Natural killer cell (primary cell): Measurements from ENCODE around the gene TXNRD1. TPM values are rescaled to one million over a fixed set of nuclear protein-coding genes. Genes with fewer than 3 reads are reported as not detected.

Experiments used
- ATAC-seq, 3 donors: fragments of 150-1000 bp in 2 of 3; fragments of 200-7000 bp in 1 of 3; cut with Tn5 transposase; 1 replicate in 1 of 3; 2 replicates in 2 of 3; pipeline ENCODE4 v1.10.0; 2021; ENCODE audit warnings: mild to moderate bottlenecking in 2 of 3, moderate library complexity in 2 of 3
- DNase-seq, 2 donors: peaks; one replicate each; pipeline versions ENCODE4 v3.0.0 to v3.0.0-alpha.2; 2013 to 2021; ENCODE audit warnings: mixed read lengths in 1 of 2
- H3K27ac ChIP-seq: one replicate; pipeline ENCODE4 v1.5.1; 2013; ENCODE audit warnings: mild to moderate bottlenecking, low read length
- H3K27me3 ChIP-seq: one replicate; pipeline ENCODE4 v1.6.1; 2013; ENCODE audit warnings: low read length; ENCODE audit not compliant: control insufficient read depth, insufficient read depth
- H3K36me3 ChIP-seq: one replicate; pipeline ENCODE4 v1.6.1; 2013; ENCODE audit warnings: low read length; ENCODE audit not compliant: control insufficient read depth, insufficient read depth
- H3K4me1 ChIP-seq: one replicate; pipeline ENCODE4 v1.6.1; 2013; ENCODE audit warnings: low read length; ENCODE audit not compliant: control insufficient read depth, insufficient read depth
- H3K4me3 ChIP-seq: one replicate; pipeline ENCODE4 v1.5.1; 2013; ENCODE audit warnings: low read length
- H3K9me3 ChIP-seq: one replicate; pipeline ENCODE4 v1.6.1; 2013; ENCODE audit warnings: low read length; ENCODE audit not compliant: control insufficient read depth, insufficient read depth
- H3K27ac Mint-ChIP-seq, 2 donors: one replicate each; pipeline ENCODE4 v1.8.0; 2022; ENCODE audit warnings: mild to moderate bottlenecking in 2 of 2, mixed read lengths in 2 of 2, moderate library complexity in 1 of 2
- H3K27me3 Mint-ChIP-seq, 2 donors: one replicate each; pipeline ENCODE4 v1.8.0; 2022; ENCODE audit warnings: low read depth in 2 of 2, mixed read lengths in 2 of 2
- H3K36me3 Mint-ChIP-seq: one replicate; pipeline ENCODE4 v1.8.0; 2022; ENCODE audit warnings: mixed read lengths
- H3K4me1 Mint-ChIP-seq, 2 donors: one replicate each; pipeline ENCODE4 v1.8.0; 2022; ENCODE audit warnings: mixed read lengths in 2 of 2
- H3K4me3 Mint-ChIP-seq: one replicate; pipeline ENCODE4 v1.8.0; 2022; ENCODE audit warnings: mild to moderate bottlenecking, moderate library complexity, mixed read lengths
- H3K9me3 Mint-ChIP-seq, 2 donors: one replicate each; pipeline ENCODE4 v1.8.0; 2022; ENCODE audit warnings: mixed read lengths in 2 of 2
- CTCF ChIP-seq: fragments of 200-600 bp; IDR thresholded peaks from one replicate; pipeline ENCODE4 v1.8.0; 2022; ENCODE audit warnings: antibody characterized with exemption
- WGBS: methylation state at CpG from one replicate; pipeline ENCODE4 v1.1.7; 2013; ENCODE audit warnings: missing lambda C conversion rate; ENCODE audit not compliant: insufficient coverage; 5-methylcytosine and 5-hydroxymethylcytosine counted together
- intact Hi-C: fragments of 100-400 bp; cut with micrococcal nuclease; formaldehyde crosslinking; loops from one replicate; pipeline ENCODE4 v1.14.2; 2022
- total RNA-seq, 4 donors: library from RNA; stranded (reverse); fragments of 120-200 nt in 1 of 4; gene quantifications; one replicate each; pipeline versions ENCODE4 v1.2.3 to v1.2.4, GENCODE V29; 2013 to 2022

TXNRD1 gene
- total RNA-seq, 3 donors from 2014 or later (not counting 1 experiment from before 2014, with no cell fraction given): 46.9 to 59.7 (median 47.3) TPM

GRCh38 chr12:104354167-104354867 lies 138.7 kb downstream of the TXNRD1 start:
- no peak overlapping the region for H3K4me3 Mint-ChIP-seq
- no peak overlapping the region for H3K4me3 ChIP-seq
- H3K27ac Mint-ChIP-seq: no peak overlapping the region
- no peaks in the 10 kb centered on the region for H3K4me1 ChIP-seq
- no peak for ATAC-seq
- no peaks in the 10 kb centered on the region for H3K9me3 Mint-ChIP-seq
- no peak overlapping the region for H3K27ac ChIP-seq
- peaks cover 0 to 5% of the 10 kb centered on the region in 2 donors for H3K4me1 Mint-ChIP-seq
- peaks cover 7% of the 10 kb centered on the region for H3K36me3 ChIP-seq
- intact Hi-C loops: no loop called here
- no peaks in the 10 kb centered on the region for H3K9me3 ChIP-seq
- 90% methylated on average over 4 of the region's 6 CpGs for WGBS
- H3K27me3 ChIP-seq: no peaks in the 10 kb centered on the region
- H3K27me3 Mint-ChIP-seq: no peaks in the 10 kb centered on the region
- no peak for DNase-seq
- no peak for TF ChIP-seq CTCF
- no peaks in the 10 kb centered on the region for H3K36me3 Mint-ChIP-seq

- WGBS: 94% methylated on average over 7 of the region's 7 CpGs
- no peak overlapping the region for H3K27ac Mint-ChIP-seq
- H3K4me1 Mint-ChIP-seq: peaks cover 0 to 5% of the 10 kb centered on the region in 2 donors
- Histone ChIP-seq H3K4me1 (no peaks in the 10 kb centered on the region), H3K36me3 (peaks cover 4% of the 10 kb centered on the region), H3K27ac (no peak overlapping the region), H3K9me3 (no peaks in the 10 kb centered on the region), H3K27me3 (no peaks in the 10 kb centered on the region), H3K4me3 (no peak overlapping the region)
- no peaks in the 10 kb centered on the region for H3K36me3 Mint-ChIP-seq
- no peak for TF ChIP-seq CTCF
- H3K27me3 Mint-ChIP-seq: no peaks in the 10 kb centered on the region
- ATAC-seq: no peak
- intact Hi-C loops: no loop called here
- H3K4me3 Mint-ChIP-seq: no peak overlapping the region
- H3K9me3 Mint-ChIP-seq: no peaks in the 10 kb centered on the region
- no peak for DNase-seq
These were observed 139.4 kb downstream of the TXNRD1 start for GRCh38 chr12:104354868-104355570.

GRCh38 chr12:104355630-104356029 lies 140.1 kb downstream of the TXNRD1 start:
- no peak overlapping the region for H3K27ac Mint-ChIP-seq

More at GRCh38 chr12:104355630-104356029, 140.1 kb downstream of the TXNRD1 start:
- DNase-seq (no peak), ATAC-seq (no peak)
- Mint-ChIP-seq H3K4me1 (peaks cover 0 to 5% of the 10 kb centered on the region in 2 donors), H3K27me3 (no peaks in the 10 kb centered on the region), H3K36me3 (no peaks in the 10 kb centered on the region), H3K9me3 (no peaks in the 10 kb centered on the region), H3K4me3 (no peak overlapping the region)
- no peaks in the 10 kb centered on the region for H3K4me1 ChIP-seq
- TF ChIP-seq CTCF: no peak
- H3K9me3 ChIP-seq: no peaks in the 10 kb centered on the region
- intact Hi-C loops: no loop called here
- H3K4me3 ChIP-seq: no peak overlapping the region
- no peak overlapping the region for H3K27ac ChIP-seq
- H3K36me3 ChIP-seq: peaks cover 4% of the 10 kb centered on the region
- WGBS: 94% methylated on average over 3 of the region's 3 CpGs
- no peaks in the 10 kb centered on the region for H3K27me3 ChIP-seq
